ENCODE measurements around the gene FLOT1. TPM values are rescaled to one million over a fixed set of nuclear protein-coding genes. Genes with fewer than 3 reads are reported as not detected.

FLOT1 gene
- total and polyA plus RNA-seq, 7 donors = 113 to 224 (median 181) TPM

DNA sequence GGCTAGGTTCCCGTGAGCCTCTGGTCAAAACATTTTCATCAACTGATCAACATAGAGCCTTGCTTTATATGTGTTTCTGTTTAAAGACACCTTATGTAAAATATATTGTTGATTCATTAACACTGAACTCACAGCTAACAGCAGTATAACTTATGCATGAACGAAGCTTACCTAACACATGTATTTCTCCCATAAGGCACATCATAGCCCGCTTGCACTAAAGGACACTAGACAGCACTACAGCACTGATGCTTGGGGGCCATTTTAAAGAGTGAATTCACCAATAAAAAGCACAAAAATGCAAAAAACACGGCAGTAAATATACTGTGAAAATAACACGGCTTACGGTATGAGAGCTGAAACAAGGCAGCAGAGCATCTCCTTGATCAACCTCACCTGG is 4.0 kb downstream of the FLOT1 start:
- Histone ChIP-seq H3K9me3 (no peaks in the 10 kb centered on the region), H3K27ac (no peak overlapping the region), H3K4me3 (no peak overlapping the region), H3K4me1 (peaks cover 19% of the 10 kb centered on the region), H3K36me3 (ENCODE audit: insufficient read depth in 1 of 2, low read depth in 1 of 2) (peaks cover 4 to 80% of the 10 kb centered on the region in 2 donors), H3K27me3 (ENCODE audit: insufficient read depth in 3 of 3, low read length in 2 of 3) (no peaks in the 10 kb centered on the region)
- TF ChIP-seq, protein P1, sequence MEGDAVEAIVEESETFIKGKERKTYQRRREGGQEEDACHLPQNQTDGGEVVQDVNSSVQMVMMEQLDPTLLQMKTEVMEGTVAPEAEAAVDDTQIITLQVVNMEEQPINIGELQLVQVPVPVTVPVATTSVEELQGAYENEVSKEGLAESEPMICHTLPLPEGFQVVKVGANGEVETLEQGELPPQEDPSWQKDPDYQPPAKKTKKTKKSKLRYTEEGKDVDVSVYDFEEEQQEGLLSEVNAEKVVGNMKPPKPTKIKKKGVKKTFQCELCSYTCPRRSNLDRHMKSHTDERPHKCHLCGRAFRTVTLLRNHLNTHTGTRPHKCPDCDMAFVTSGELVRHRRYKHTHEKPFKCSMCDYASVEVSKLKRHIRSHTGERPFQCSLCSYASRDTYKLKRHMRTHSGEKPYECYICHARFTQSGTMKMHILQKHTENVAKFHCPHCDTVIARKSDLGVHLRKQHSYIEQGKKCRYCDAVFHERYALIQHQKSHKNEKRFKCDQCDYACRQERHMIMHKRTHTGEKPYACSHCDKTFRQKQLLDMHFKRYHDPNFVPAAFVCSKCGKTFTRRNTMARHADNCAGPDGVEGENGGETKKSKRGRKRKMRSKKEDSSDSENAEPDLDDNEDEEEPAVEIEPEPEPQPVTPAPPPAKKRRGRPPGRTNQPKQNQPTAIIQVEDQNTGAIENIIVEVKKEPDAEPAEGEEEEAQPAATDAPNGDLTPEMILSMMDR (IDR thresholded peaks at IDR 0.05) = no peak
- 81 to 92% (median 88%) methylated on average over 6 of the region's 6 CpGs for WGBS, 3 donors
- no peak for DNase-seq
- intact Hi-C loops (cut with DNase I) = loop anchor here in 1 of 2 donors (1.0 kb wide), 1 partner anchor 13 kb away; no protein-coding TSS in a partner anchor
- ATAC-seq = no peak

DNA sequence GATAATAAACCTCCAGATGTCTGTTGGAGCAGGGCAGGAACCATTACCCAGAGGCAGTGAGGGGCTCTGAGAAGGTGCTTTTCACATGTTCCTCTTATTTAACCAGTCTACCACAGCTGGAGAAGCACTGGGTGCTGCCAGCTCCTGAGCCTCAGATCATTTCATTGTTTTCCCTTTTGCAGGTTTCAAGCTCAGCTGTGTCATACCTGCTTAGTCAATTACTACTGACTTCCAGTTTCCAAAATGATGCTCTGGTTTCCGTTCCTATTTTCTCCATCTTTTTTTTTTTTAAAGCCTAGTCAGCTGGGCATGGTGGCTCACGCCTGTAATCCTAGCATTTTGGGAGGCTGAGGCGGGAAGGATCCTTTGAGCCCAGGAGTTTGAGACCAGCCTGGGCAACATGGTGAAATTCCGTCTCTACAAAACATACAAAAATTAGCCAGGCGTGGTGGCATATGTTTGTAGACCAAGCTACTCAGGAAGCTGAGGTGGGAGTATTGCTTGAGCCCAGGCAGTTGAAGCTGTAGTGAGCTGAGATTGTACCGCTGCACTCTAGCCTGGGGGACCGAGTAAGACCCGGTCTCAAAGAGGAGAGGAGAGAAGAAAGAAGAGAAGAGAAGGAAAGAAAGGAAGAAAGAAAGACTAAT is 6.7 kb downstream of the FLOT1 start:
- Histone ChIP-seq H3K4me3 (no peak overlapping the region), H3K9me3 (no peaks in the 10 kb centered on the region), H3K36me3 (ENCODE audit: insufficient read depth in 1 of 2, low read depth in 1 of 2) (peaks cover 6 to 98% of the 10 kb centered on the region in 2 donors), H3K4me1 (peaks cover 12% of the 10 kb centered on the region), H3K27ac (no peak overlapping the region), H3K27me3 (ENCODE audit: insufficient read depth in 3 of 3, low read length in 2 of 3) (no peaks in the 10 kb centered on the region)
- TF ChIP-seq, protein P1 (IDR thresholded peaks at IDR 0.05) = no peak
- intact Hi-C loops (cut with DNase I) = no loop called here
- 86 to 92% (median 87%) methylated on average over 8 of the region's 8 CpGs for WGBS, 3 donors
- no peak for DNase-seq
- ATAC-seq = no peak

DNA sequence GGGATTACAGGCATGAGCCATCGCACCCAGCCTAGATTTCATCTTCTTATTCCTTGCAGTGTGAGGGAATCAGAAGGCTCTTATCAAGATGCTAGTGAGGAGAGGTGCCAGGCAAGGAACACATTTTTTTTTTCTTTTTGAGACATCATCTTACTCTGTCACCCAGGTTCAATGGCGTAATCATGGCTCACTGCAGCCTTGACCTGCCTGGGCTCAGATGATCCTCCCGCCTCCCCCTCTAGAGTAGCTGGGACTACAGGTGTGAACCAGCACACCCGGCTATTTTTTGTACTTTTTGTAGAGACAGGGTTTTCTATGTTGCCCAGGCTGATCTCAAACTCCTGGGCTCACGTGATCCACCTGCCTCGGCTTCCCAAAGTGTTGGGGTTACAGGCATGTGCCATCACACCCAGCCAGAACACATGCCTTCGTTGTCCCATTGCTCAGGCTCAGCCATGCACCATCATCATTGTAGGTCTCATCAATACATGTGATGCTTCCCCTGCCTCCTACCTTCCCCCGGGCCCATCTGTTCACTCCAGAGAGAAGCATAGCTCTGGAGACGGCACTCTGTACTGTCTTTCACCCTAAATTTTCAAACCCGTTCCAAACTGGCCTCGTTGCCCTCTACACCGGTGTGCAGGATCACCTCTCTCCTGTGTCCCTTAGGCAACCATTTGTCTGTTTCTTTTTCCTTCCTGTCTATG is 10.1 kb downstream of the FLOT1 start:
- H3K9me3 ChIP-seq = no peaks in the 10 kb centered on the region
- H3K4me3 ChIP-seq = no peak overlapping the region
- 90 to 93% (median 93%) methylated on average over 12 of the region's 12 CpGs for WGBS, 3 donors
- H3K27me3 ChIP-seq (ENCODE audit: insufficient read depth in 3 of 3, low read length in 2 of 3) = no peaks in the 10 kb centered on the region
- intact Hi-C loops (cut with DNase I) = no loop called here
- TF ChIP-seq, protein P1 (IDR thresholded peaks at IDR 0.05) = no peak
- no peak for ATAC-seq
- no peaks in the 10 kb centered on the region for H3K4me1 ChIP-seq
- no peak overlapping the region for H3K27ac ChIP-seq
- peaks cover 16 to 98% of the 10 kb centered on the region in 2 donors for H3K36me3 ChIP-seq (ENCODE audit: insufficient read depth in 1 of 2, low read depth in 1 of 2)
- DNase-seq = no peak

DNA sequence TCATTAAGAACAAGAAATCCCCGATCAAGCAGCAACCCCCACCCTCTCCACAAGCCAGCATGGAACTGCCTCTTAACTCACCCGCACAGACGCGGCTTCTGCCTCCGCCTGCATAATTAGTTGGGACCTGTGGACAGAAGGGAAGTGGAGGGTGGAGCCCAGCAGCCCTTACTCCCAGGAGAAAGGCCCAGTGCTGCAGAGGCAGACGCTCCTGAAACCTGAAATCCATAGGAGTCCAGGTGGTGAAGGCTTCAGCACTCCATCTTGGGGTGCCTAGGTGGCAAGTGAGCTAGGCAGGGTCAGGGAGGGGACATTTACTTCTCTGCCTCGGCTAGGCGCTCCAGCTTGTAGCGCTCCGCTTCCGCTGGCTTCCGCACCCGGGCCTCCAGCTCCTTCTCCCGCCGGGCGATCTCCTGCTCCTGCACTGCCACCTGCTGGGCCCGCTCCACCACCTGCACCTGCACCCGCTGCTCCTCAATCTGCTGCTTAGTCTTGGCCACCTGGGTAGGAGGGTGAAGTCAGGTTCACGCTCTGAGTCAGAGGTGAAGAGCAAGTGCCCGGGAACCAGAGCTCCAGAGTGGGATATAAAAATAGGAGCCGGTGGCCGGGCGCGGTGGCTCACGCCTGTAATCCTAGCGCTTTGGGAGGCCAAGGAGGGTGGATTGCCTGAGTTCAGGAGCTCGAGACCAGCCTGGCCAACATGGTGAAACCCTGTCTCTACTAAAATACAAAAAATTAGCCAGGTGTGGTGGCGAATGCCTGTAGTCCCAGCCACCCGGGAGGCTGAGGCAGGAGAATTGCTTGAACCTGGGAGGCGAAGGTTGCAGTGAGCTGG is 11.7 kb downstream of the FLOT1 start:
- Histone ChIP-seq H3K27me3 (ENCODE audit: insufficient read depth in 3 of 3, low read length in 2 of 3) (no peaks in the 10 kb centered on the region), H3K4me1 (no peaks in the 10 kb centered on the region), H3K4me3 (no peak overlapping the region), H3K9me3 (no peaks in the 10 kb centered on the region), H3K36me3 (ENCODE audit: insufficient read depth in 1 of 2, low read depth in 1 of 2) (peaks cover 16 to 97% of the 10 kb centered on the region in 2 donors), H3K27ac (no peak overlapping the region)
- DNase-seq = peak; percentile 49 to 80
- intact Hi-C loops (cut with DNase I) = no loop called here
- 56 to 62% (median 62%) methylated on average over 30 of the region's 30 CpGs for WGBS, 3 donors
- TF ChIP-seq, protein P1 (IDR thresholded peaks at IDR 0.05) = peak; percentile 41
- peak; percentile 47 to 71 (median 60) for ATAC-seq
